Neural progenitor cell (in vitro differentiated cells): ENCODE measurements around the gene TSSC4. TPM values are rescaled to one million over a fixed set of nuclear protein-coding genes. Genes with fewer than 3 reads are reported as not detected.
A peak's percentile ranks its signal among the peaks of the same experiment; 100 is the strongest.

Experiments used
- DNase-seq: peaks from one replicate; pipeline ENCODE4 v3.0.0-alpha.2; 2016; ENCODE audit warnings: low spot score
- H2AFZ ChIP-seq: fragments of 200-600 bp; sonication (generic); replicated peaks from 2 replicates; pipeline ENCODE4 v1.6.1; 2016; ENCODE audit warnings: antibody characterized with exemption
- H3F3A ChIP-seq: fragments of 200-600 bp; sonication (generic); 2 replicates; pipeline ENCODE4 v1.6.1; 2016; ENCODE audit warnings: antibody characterized with exemption, low read depth
- H3K27ac ChIP-seq: fragments of 200-600 bp; sonication (generic); 2 replicates; pipeline ENCODE4 v1.5.1; 2016; ENCODE audit warnings: mild to moderate bottlenecking
- H3K27me3 ChIP-seq: fragments of 200-600 bp; sonication (generic); 2 replicates; pipeline ENCODE4 v1.6.1; 2016; ENCODE audit warnings: mild to moderate bottlenecking, moderate library complexity
- H3K36me3 ChIP-seq: fragments of 200-600 bp; sonication (generic); 2 replicates; pipeline ENCODE4 v1.5.1; 2016
- H3K4me1 ChIP-seq: fragments of 200-600 bp; sonication (generic); 2 replicates; pipeline ENCODE4 v1.6.1; 2016; ENCODE audit warnings: mixed run types
- H3K4me2 ChIP-seq: fragments of 200-600 bp; sonication (generic); 2 replicates; pipeline ENCODE4 v1.6.1; 2016
- H3K4me3 ChIP-seq: fragments of 200-600 bp; sonication (generic); 2 replicates; pipeline ENCODE4 v1.5.1; 2016
- H3K79me2 ChIP-seq: fragments of 200-600 bp; sonication (generic); 2 replicates; pipeline ENCODE4 v1.6.1; 2016; ENCODE audit warnings: low read depth
- H3K9ac ChIP-seq: fragments of 200-600 bp; sonication (generic); 2 replicates; pipeline ENCODE4 v1.6.1; 2016
- H3K9me3 ChIP-seq: fragments of 200-600 bp; sonication (generic); 2 replicates; pipeline ENCODE4 v1.5.1; 2016; ENCODE audit warnings: low read depth
- H4K20me1 ChIP-seq: fragments of 200-600 bp; sonication (generic); 2 replicates; pipeline ENCODE4 v1.6.1; 2016; ENCODE audit warnings: low read depth
- H3K27ac Mint-ChIP-seq: 3 replicates; pipeline ENCODE4 v1.8.0; 2021; ENCODE audit warnings: mixed read lengths
- H3K27me3 Mint-ChIP-seq: 2 replicates; pipeline ENCODE4 v1.8.0; 2022; ENCODE audit warnings: low read depth, mild to moderate bottlenecking, inconsistent platforms, moderate library complexity, mixed read lengths; ENCODE audit not compliant: insufficient read depth
- H3K36me3 Mint-ChIP-seq: 3 replicates; pipeline ENCODE4 v1.8.0; 2021; ENCODE audit warnings: mixed read lengths
- H3K4me1 Mint-ChIP-seq: 3 replicates; pipeline ENCODE4 v1.8.0; 2021; ENCODE audit warnings: mixed read lengths
- H3K4me3 Mint-ChIP-seq: 3 replicates; pipeline ENCODE4 v1.8.0; 2021; ENCODE audit warnings: mild to moderate bottlenecking, moderate library complexity, mixed read lengths
- H3K9me3 Mint-ChIP-seq: 3 replicates; pipeline ENCODE4 v1.8.0; 2020; ENCODE audit warnings: mixed read lengths
- EZH2 ChIP-seq: fragments of 200-600 bp; sonication (generic); IDR thresholded peaks from 2 replicates; pipeline ENCODE4 v1.6.1; 2017; ENCODE audit warnings: antibody characterized with exemption, mild to moderate bottlenecking, moderate library complexity
- EZH2phosphoT487 ChIP-seq: fragments of 200-600 bp; sonication (generic); IDR thresholded peaks from 2 replicates; pipeline ENCODE4 v1.6.1; 2017; ENCODE audit warnings: antibody characterized with exemption
- total RNA-seq: library from RNA; depleted of rRNA; stranded (reverse); fragments of >200 nt; gene quantifications from 2 replicates; pipeline ENCODE4 v1.2.3, GENCODE V29; 2015; ENCODE audit warnings: low replicate concordance
- TF ChIP-seq, protein P1 (sequence below): fragments of 200-600 bp; sonication (generic); IDR thresholded peaks from 2 replicates; pipeline ENCODE4 v1.5.1; 2017; ENCODE audit warnings: antibody characterized with exemption, mild to moderate bottlenecking

The TSSC4 gene
- total RNA-seq, 1 donor from 2014 or later, result 11.1 TPM

DNA sequence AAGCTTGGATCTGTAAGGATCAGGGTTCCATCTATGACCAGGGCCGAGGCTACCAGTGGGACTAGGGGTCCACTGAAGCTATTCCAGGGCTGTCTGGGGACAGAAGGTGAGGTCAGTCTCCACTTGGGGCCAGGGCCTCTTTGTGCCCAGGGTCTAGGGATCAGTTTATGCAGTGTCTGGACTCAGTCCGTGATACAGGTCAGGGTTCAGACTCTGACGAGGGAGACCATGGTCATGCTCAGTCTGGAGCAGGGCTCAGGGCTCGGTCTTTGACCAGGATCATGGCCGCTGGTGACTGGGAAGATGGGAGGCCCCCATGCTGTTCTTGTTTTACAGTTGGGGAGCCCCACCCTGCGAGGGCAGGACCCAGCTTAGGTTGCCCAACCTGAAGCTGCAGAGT lies 11.8 kb downstream of the TSSC4 start:
- Mint-ChIP-seq H3K27ac (no peak overlapping the region), H3K36me3 (no peaks in the 10 kb centered on the region), H3K27me3 (peaks cover 5% of the 10 kb centered on the region), H3K4me1 (no peaks in the 10 kb centered on the region), H3K4me3 (no peak overlapping the region), H3K9me3 (no peaks in the 10 kb centered on the region)
- no peaks in the 10 kb centered on the region for H3F3A ChIP-seq
- H3K4me1 ChIP-seq, result no peaks in the 10 kb centered on the region
- no peak overlapping the region for H2AFZ ChIP-seq
- no peaks in the 10 kb centered on the region for H3K36me3 ChIP-seq
- H3K27me3 ChIP-seq, result no peaks in the 10 kb centered on the region
- no peaks in the 10 kb centered on the region for H4K20me1 ChIP-seq
- H3K27ac ChIP-seq, result no peak overlapping the region
- DNase-seq, result no peak
- H3K9me3 ChIP-seq, result no peaks in the 10 kb centered on the region
- peak overlapping the region; percentile 20 for H3K9ac ChIP-seq
- TF ChIP-seq EZH2 (no peak), EZH2phosphoT487 (no peak)
- TF ChIP-seq, protein P1, sequence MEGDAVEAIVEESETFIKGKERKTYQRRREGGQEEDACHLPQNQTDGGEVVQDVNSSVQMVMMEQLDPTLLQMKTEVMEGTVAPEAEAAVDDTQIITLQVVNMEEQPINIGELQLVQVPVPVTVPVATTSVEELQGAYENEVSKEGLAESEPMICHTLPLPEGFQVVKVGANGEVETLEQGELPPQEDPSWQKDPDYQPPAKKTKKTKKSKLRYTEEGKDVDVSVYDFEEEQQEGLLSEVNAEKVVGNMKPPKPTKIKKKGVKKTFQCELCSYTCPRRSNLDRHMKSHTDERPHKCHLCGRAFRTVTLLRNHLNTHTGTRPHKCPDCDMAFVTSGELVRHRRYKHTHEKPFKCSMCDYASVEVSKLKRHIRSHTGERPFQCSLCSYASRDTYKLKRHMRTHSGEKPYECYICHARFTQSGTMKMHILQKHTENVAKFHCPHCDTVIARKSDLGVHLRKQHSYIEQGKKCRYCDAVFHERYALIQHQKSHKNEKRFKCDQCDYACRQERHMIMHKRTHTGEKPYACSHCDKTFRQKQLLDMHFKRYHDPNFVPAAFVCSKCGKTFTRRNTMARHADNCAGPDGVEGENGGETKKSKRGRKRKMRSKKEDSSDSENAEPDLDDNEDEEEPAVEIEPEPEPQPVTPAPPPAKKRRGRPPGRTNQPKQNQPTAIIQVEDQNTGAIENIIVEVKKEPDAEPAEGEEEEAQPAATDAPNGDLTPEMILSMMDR, result no peak
- H3K79me2 ChIP-seq, result no peaks in the 10 kb centered on the region
- H3K4me3 ChIP-seq, result no peak overlapping the region
- H3K4me2 ChIP-seq, result no peak overlapping the region

DNA sequence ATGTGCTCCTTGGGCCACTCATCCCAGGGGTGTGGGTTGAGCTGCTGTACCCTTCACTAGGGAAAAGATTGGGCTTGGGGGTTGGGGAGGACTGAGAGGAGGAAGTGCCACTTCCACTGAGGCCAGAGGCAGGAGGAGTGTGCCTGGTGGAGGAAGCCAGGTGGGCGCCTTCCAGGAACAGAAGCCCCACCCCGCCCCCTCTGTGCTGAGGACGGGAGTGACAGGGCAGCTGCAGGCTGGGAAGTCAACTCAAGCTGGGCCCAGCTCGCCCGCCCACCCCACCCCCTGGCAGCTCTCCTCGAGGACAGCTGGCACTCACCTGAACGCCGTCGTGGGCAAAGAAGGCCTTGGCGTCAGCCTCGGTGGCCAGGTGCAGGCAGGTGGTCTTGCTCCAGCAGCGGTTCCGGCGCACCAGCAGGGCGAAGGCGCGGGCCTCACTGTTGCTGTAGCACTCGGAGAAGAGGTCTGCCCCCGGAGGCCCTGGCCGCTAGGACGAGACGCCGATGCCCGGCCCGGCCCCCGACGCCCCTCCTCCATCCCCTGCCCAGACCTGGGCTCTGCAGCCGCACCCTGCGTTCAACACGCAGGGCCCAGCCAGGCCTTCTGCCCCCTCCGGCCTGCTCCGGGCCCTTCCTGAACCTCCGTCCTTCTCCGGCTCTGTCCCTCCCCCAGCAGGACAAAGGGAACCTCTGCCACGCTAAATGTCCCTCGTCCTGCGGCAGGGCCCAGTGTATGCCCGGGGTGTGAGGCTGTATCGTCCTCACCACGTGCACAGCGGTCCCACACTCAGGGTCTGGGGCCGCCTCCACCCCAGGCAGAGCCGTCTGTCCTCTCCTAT lies 13.4 kb downstream of the TSSC4 start:
- Histone ChIP-seq H3K4me2 (no peak overlapping the region), H3K27ac (no peak overlapping the region), H3K4me1 (no peaks in the 10 kb centered on the region), H3K9me3 (no peaks in the 10 kb centered on the region), H3K9ac (no peak overlapping the region), H3F3A (no peaks in the 10 kb centered on the region), H3K79me2 (no peaks in the 10 kb centered on the region), H3K27me3 (no peaks in the 10 kb centered on the region), H4K20me1 (no peaks in the 10 kb centered on the region), H3K36me3 (no peaks in the 10 kb centered on the region), H3K4me3 (no peak overlapping the region), H2AFZ (no peak overlapping the region)
- H3K9me3 Mint-ChIP-seq, result no peaks in the 10 kb centered on the region
- H3K36me3 Mint-ChIP-seq, result no peaks in the 10 kb centered on the region
- TF ChIP-seq EZH2 (no peak), EZH2phosphoT487 (no peak)
- TF ChIP-seq, protein P1, result no peak
- DNase-seq, result no peak
- H3K4me3 Mint-ChIP-seq, result no peak overlapping the region
- peaks cover 5% of the 10 kb centered on the region for H3K27me3 Mint-ChIP-seq
- H3K27ac Mint-ChIP-seq, result no peak overlapping the region
- H3K4me1 Mint-ChIP-seq, result no peaks in the 10 kb centered on the region

DNA sequence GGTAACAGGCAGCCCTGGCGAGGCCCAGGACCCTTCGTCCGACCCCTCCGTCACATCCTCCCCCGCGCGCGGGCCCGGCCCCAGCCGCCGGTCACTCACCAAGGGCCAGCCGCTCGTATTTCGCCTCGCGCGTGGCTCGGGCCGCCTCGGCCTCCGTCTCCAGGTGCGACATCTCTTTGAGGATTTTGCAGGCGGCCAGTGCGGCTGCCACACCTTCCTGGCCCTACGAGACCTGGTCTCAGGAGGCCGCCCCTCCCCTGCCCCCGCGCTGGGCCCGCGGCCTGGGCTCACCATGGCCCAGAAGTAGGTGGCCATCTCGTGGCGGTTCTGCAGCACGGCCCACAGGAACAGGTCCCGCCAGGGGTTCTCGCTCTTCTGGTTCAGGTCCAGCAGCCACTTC lies 14.1 kb downstream of the TSSC4 start:
- TF ChIP-seq, protein P1, result no peak
- no peak for TF ChIP-seq EZH2phosphoT487
- TF ChIP-seq EZH2, result no peak
- Mint-ChIP-seq H3K4me3 (no peak overlapping the region), H3K27ac (no peak overlapping the region), H3K4me1 (peaks cover under 1% of the 10 kb centered on the region), H3K9me3 (no peaks in the 10 kb centered on the region), H3K27me3 (peaks cover 5% of the 10 kb centered on the region), H3K36me3 (no peaks in the 10 kb centered on the region)
- no peaks in the 10 kb centered on the region for H3K36me3 ChIP-seq
- H3K4me2 ChIP-seq, result no peak overlapping the region
- H4K20me1 ChIP-seq, result no peaks in the 10 kb centered on the region
- H3K27ac ChIP-seq, result no peak overlapping the region
- H3F3A ChIP-seq, result no peaks in the 10 kb centered on the region
- no peak overlapping the region for H3K9ac ChIP-seq
- no peaks in the 10 kb centered on the region for H3K4me1 ChIP-seq
- no peaks in the 10 kb centered on the region for H3K27me3 ChIP-seq
- no peak for DNase-seq
- H2AFZ ChIP-seq, result no peak overlapping the region
- H3K4me3 ChIP-seq, result no peak overlapping the region
- H3K79me2 ChIP-seq, result no peaks in the 10 kb centered on the region
- H3K9me3 ChIP-seq, result no peaks in the 10 kb centered on the region
